ENCODE measurements around the gene CREBBP. TPM values are rescaled to one million over a fixed set of nuclear protein-coding genes. Genes with fewer than 3 reads are reported as not detected.
"Not testable (repeated sequence)": the region's sequence is repeated elsewhere in the genome, so short reads cannot be mapped to it uniquely, and the experiment has no call there.

CREBBP gene
- total RNA-seq (2014; rRNA removed; shearing (Covaris generic)): 6.6 and 15.8 TPM in 2 replicates

- peak; percentile 71 for DNase-seq (ENCODE audit: low spot score)
Observed at GRCh38 chr16:3880623-3881498, at the start of gene CREBBP. TSS of gene CREBBP (minus strand) at chr16:3880713. CDS start at chr16:3879916, 797 bp downstream.

- not testable (repeated sequence) for DNase-seq (ENCODE audit: low spot score)
Observed at GRCh38 chr16:3927147-3927546, 46.6 kb upstream of the CREBBP start.

GRCh38 chr16:3924763-3925162 is 44.2 kb upstream of the CREBBP start:
- no peak for DNase-seq (ENCODE audit: low spot score)

- no peak for DNase-seq (ENCODE audit: low spot score)
Observed at GRCh38 chr16:3922241-3922640, 41.7 kb upstream of the CREBBP start.

- DNase-seq (ENCODE audit: low spot score): no peak
Observed at GRCh38 chr16:3920206-3920605, 39.7 kb upstream of the CREBBP start.

DNA sequence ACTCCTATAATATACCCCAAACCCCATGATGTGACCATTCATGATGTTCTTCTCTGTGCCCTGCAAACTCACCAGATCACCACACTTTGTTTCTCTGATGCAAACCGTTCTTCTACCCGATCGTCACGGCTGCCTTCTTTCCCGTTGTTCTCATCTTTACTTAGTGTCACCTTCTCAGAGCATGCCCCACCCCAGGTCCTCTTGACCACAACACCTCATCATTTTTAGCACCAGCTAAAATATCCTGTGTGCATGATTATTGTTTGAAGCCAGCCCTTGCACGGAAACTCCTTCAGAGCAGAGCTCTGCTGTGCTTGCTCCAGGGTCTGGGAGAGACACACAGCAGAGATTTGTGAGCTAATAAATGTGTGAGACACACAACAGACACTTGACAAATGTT is 38.9 kb upstream of the CREBBP start:
- DNase-seq (ENCODE audit: low spot score): no peak

- no peak for DNase-seq (ENCODE audit: low spot score)
Observed at GRCh38 chr16:3915426-3916260, 35.1 kb upstream of the CREBBP start.

GRCh38 chr16:3912897-3913296 is 32.4 kb upstream of the CREBBP start:
- no peak for DNase-seq (ENCODE audit: low spot score)

DNA sequence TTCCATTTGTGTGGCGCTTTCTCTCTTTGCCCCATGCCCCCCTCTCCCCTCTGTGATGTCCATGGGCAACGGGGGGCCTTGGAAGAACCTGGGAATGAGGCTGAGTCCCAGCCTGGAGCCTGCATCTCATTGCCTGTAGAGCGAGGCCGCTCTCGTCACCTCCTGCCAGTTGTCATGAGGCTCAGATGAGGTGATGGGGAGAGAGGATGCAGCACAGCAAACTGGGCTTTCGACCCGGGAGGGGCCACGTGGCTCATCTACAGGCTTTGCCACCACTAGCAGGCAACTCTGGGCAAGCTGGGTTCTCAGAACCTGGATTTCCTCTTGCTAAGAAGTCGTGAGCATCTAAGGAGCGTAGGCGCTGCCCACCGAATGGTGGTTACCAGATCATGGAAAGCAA is 31.9 kb upstream of the CREBBP start:
- no peak for DNase-seq (ENCODE audit: low spot score)

GRCh38 chr16:3911741-3912140 is 31.2 kb upstream of the CREBBP start:
- DNase-seq (ENCODE audit: low spot score): not testable (repeated sequence)

GRCh38 chr16:3909791-3910583 is 29.5 kb upstream of the CREBBP start:
- DNase-seq (ENCODE audit: low spot score): no peak

DNA sequence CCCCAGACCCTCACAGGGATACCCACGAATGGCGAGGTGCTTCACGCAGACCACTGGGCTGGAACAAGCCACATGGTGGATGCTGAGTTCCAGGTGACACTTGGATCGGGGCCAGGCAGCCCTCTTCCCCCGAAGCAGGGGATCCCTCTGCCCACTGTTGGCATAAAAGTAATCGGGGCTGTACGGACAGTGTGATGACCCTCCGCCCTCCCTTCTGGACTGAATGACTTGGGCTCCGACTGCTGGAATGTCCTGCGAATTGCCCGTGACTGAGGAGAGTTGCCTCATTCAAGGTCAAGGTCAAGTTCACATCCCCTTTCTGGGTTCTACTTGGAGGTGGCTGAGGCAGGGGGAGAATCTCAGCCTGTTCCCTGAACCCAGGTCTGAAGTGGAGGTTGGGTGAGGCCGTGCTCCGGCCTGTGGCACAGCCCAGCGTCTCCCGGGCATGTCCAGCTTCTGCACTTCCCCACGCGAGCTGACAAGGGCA is 28.5 kb upstream of the CREBBP start:
- no peak for DNase-seq (ENCODE audit: low spot score)

GRCh38 chr16:3907586-3907985 is 27.1 kb upstream of the CREBBP start:
- DNase-seq (ENCODE audit: low spot score): no peak

GRCh38 chr16:3906363-3906762 is 25.9 kb upstream of the CREBBP start:
- DNase-seq (ENCODE audit: low spot score): no peak

- no peak for DNase-seq (ENCODE audit: low spot score)
Observed at GRCh38 chr16:3904875-3905274, 24.4 kb upstream of the CREBBP start.

DNA sequence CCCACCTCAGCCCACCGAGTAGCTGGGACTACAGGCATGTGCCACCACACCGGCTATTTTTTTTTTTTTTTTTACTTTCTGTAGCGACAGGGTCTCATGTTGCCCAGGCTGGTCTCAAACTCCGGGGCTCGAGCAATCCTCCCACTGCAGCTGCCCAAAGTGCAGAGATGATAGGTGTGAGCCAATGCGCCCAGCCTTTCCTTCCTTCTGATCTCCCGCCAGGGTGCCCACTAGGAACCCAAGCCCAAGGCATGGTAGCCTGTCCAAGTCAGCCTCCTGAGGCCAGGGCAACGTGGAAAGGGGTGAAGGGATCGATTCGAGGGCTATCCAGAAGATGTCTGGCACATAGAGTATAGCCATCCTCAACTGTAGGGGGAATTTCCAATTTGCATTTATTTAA is 9.6 kb upstream of the CREBBP start:
- no peak for DNase-seq (ENCODE audit: low spot score)

DNA sequence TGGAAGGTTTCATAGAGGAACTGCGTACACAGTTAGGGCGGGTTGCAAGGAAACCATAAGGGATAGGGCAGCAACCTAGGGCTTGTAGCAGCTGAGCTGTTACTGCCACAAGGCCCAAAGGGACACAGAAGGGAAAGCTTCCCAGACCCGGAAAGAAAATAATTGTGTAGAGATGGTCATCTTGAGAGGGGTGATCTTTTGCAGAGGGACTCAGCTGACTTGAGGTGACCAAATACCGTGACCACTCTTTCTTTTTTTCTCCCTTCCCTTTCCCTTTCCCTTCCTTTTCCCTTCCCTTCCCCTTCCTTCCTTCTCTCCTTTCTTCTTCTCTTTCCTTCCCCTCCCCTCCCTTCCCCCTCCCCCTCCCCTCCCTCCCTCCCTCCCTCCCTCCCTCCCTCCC is 8.5 kb upstream of the CREBBP start:
- no peak for DNase-seq (ENCODE audit: low spot score)

DNA sequence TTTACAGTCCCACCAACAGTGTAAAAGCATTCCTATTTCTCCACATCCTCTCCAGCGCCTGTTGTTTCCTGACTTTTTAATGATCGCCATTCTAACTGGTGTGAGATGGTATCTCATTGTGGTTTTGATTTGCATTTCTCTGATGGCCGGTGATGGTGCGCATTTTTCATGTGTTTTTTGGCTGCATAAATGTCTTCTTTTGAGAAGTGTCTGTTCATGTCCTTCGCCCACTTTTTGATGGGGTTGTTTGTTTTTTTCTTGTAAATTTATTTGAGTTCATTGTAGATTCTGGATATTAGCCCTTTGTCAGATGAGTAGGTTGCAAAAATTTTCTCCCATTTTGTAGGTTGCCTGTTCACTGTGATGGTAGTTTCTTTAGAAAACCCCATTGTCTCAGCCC is 5.5 kb upstream of the CREBBP start:
- not testable (repeated sequence) for DNase-seq (ENCODE audit: low spot score)

DNA sequence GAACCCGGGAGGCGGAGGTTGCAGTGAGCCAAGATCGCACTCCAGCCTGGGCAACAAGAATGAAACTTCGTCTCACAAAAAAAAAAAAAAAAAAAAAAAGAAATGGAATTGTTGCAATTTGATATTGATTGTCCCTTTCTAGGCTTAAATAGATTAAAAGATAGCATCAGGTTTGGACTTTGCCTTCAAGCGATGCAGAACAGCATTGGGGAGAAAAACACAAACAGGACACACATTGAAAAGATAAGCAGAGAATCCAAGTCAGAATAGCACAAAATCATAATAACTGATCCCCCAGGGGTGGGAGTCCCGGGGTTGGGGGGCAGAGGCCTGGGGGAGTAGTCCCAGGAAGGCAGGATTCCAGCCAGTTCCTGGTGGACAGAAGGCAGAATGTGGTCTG is 3.9 kb upstream of the CREBBP start:
- no peak for DNase-seq (ENCODE audit: low spot score)

DNA sequence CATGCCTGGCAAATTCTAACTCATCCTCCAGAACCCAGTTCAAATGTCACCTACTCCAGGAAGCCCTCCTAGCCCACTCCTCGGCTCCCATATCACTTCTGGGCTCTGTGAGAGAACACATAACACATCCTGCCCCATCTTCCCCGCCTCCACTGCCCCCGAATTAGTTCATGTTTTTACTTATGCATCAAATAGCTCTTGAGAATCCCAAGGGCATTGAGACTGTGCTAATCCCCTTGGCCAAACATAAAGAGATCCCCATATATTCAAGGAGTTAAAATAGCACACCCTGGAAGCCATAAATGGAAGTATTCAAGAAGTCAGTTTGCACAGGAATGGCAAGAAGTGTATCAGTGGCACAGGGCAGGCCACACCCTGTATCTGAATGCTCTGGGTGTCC is 2.0 kb upstream of the CREBBP start:
- DNase-seq (ENCODE audit: low spot score): no peak

DNA sequence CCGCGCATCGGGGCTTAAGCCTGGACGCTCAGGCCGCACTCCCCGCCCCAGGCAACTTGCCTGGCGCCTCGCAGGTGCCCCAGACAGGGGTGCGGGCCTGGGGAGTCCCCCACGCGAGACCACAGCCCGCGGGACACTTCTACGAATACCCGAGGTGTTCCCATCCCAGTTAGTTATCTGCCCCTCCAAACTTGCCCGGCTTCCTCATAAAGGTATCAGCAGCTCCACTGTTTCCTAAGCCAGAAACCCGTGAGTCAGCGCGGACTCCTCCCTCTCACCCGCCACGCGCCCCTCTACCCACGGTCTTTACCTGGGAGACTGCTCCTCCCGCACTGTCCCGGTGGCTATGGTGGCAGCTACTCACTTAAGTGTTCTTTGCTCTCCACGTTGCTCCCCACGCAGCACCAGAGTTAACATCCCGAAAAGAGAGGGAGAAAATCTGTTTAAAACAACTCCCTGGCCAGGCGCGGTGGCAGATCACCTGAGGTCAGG is 1.0 kb upstream of the CREBBP start:
- no peak for DNase-seq (ENCODE audit: low spot score)
